Measurements from ENCODE around the gene NRXN2.

The NRXN2 gene

DNA sequence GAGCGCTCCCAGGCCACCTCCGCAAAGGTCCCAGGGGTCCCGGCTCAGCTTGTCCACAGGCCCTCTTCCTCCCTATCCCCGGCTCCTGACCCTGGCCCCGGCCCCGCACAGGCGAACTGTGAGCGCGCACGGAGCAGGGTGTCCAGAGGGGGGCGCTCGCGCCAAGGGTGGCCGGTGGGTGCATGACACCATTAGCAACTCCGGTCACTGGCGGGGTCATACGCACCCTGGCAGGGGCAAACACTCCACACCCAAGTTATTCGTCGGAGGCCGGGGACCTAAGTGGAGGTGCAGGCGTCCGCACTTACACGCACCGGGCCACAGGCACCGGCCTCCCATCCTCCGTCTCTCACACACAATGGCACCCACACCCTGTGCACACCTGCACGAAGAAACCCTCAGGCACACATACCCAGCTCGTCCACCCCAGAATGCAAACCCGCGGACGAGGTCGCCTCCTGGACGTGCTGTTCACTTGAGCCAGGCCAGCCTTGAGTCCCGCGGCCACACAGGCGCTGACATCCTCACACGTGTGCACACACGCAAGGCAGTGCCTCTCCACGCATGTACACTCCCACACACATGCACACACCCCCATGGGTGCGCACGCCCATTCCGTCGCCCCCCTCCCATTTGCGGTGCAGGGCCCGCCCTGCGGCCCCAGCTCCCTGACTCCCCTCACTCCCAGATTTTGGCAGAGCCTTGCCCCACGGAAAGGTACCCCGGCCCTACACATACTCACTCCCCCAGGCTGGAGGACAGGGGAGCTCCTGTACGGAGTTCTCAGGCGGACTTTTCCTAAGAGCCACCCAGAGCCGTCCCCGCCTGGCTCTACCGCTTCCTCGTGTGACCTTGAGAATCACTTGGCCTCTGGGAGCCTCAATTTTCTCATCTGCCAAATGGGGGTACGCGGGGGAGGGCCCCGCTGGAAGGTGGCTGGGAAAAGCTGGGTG lies 20.9 kb upstream of the NRXN2 start, which contains the start of gene RASGRP2:
Gene RASGRP2, minus strand, starts transcription at position 552 of the 953 bp plus-strand sequence. CDS start 1,276 bp downstream, outside the sequence.
- no peaks in the 10 kb centered on the region for H3K9me3 ChIP-seq (ENCODE audit: low read depth, low read length)
- no peaks in the 10 kb centered on the region for H3K36me3 ChIP-seq (ENCODE audit: insufficient read depth, low read length)
- no peak within 1 kb of the TSS for H3K27ac ChIP-seq
- DNase-seq (ENCODE audit: low read depth, low spot score) = no peak
- TF ChIP-seq EZH2 (IDR thresholded peaks at IDR 0.05) (no peak), FOXP2 (optimal IDR thresholded peaks at IDR 0.05; ENCODE audit: control extremely low read depth, extremely low read length, insufficient read depth) (no peak), POLR2AphosphoS5 (IDR thresholded peaks at IDR 0.05; ENCODE audit: borderline replicate concordance, low read depth, low read length) (no peak)
- H3K9ac ChIP-seq (ENCODE audit: insufficient read length) = peak within 1 kb of the TSS; percentile 61
- peak within 1 kb of the TSS; percentile 78 for H3K4me3 ChIP-seq

- H3K27ac ChIP-seq = no peak overlapping the region
- peak overlapping the region; percentile 22 for H3K9ac ChIP-seq (ENCODE audit: insufficient read length)
- no peaks in the 10 kb centered on the region for H3K9me3 ChIP-seq (ENCODE audit: low read depth, low read length)
- no peak for DNase-seq (ENCODE audit: low read depth, low spot score)
- TF ChIP-seq FOXP2 (optimal IDR thresholded peaks at IDR 0.05; ENCODE audit: control extremely low read depth, extremely low read length, insufficient read depth) (no peak), EZH2 (IDR thresholded peaks at IDR 0.05) (no peak), POLR2AphosphoS5 (IDR thresholded peaks at IDR 0.05; ENCODE audit: borderline replicate concordance, low read depth, low read length) (no peak)
- H3K4me3 ChIP-seq = peak overlapping the region; percentile 78
- H3K36me3 ChIP-seq (ENCODE audit: insufficient read depth, low read length) = no peaks in the 10 kb centered on the region
Measured at GRCh38 chr11:64742889-64743590, 20.0 kb upstream of the NRXN2 start.

- H3K27ac ChIP-seq = no peak overlapping the region
- DNase-seq (ENCODE audit: low read depth, low spot score) = no peak
- no peak overlapping the region for H3K9ac ChIP-seq (ENCODE audit: insufficient read length)
- no peaks in the 10 kb centered on the region for H3K9me3 ChIP-seq (ENCODE audit: low read depth, low read length)
- TF ChIP-seq FOXP2 (optimal IDR thresholded peaks at IDR 0.05; ENCODE audit: control extremely low read depth, extremely low read length, insufficient read depth) (no peak), POLR2AphosphoS5 (IDR thresholded peaks at IDR 0.05; ENCODE audit: borderline replicate concordance, low read depth, low read length) (no peak), EZH2 (IDR thresholded peaks at IDR 0.05) (no peak)
- H3K36me3 ChIP-seq (ENCODE audit: insufficient read depth, low read length) = no peaks in the 10 kb centered on the region
- peak overlapping the region; percentile 78 for H3K4me3 ChIP-seq
Measured at GRCh38 chr11:64742087-64742888, 19.3 kb upstream of the NRXN2 start.

DNA sequence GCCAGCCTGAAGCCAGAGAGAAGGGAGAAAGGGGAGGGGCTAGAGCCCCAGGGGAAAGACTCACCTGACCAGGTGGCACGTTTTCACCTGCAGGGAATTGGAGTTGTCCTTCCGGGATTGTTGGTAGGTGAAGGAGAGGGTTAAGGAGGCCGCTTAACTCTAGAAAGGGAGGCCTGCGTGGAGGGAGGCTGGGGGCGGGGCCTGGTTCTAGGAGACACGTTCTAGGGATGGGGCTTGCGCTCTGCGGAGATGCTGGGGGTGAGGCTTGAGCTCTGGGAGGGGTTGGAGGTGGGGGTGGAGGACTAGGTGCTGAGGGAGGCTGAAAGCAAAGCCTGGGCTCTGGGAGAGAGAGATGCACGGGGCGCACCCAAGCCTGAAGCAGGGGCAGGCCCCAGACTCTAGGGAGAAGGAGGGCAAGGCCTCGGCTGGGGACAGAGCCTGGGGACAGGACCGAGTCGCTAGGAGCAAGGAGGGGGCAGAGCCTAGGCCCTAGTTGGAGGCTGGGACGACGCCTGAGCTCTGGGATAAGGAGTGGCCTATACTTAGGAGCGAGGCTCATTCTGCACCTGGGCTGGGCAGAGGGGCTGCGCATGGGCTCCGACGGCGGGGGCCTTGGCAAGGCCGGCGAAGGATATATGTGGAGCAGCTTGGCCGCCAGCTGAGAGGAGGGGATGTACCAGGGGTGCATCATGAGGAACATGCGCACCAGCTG lies 18.5 kb upstream of the NRXN2 start:
- no peak for DNase-seq (ENCODE audit: low read depth, low spot score)
- TF ChIP-seq FOXP2 (optimal IDR thresholded peaks at IDR 0.05; ENCODE audit: control extremely low read depth, extremely low read length, insufficient read depth) (no peak), EZH2 (IDR thresholded peaks at IDR 0.05) (no peak), POLR2AphosphoS5 (IDR thresholded peaks at IDR 0.05; ENCODE audit: borderline replicate concordance, low read depth, low read length) (no peak)
- no peak overlapping the region for H3K4me3 ChIP-seq

DNA sequence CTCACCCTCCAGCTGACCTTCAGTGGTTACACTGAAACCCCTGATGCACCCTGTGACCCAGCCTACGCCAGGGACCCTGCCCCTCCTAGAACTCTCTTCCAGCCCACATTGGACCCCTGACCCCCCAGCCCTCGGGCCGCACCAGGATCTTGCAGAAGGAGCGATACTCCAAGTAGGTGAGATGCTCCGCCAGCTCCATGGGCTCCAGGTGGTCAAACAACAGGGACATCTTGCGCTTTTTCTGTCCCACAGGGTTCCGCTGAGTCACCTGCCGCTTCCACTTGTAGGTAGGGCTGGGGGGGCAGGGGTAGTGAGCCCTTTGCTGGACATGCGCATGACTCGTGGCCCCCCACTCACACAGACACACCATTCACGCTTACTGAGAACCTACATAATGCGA lies 16.9 kb upstream of the NRXN2 start:
- no peaks in the 10 kb centered on the region for H3K9me3 ChIP-seq (ENCODE audit: low read depth, low read length)
- H3K36me3 ChIP-seq (ENCODE audit: insufficient read depth, low read length) = no peaks in the 10 kb centered on the region
- H3K9ac ChIP-seq (ENCODE audit: insufficient read length) = no peak overlapping the region
- no peak for DNase-seq (ENCODE audit: low read depth, low spot score)
- no peak overlapping the region for H3K4me3 ChIP-seq
- no peak overlapping the region for H3K27ac ChIP-seq
- TF ChIP-seq EZH2 (IDR thresholded peaks at IDR 0.05) (no peak), POLR2AphosphoS5 (IDR thresholded peaks at IDR 0.05; ENCODE audit: borderline replicate concordance, low read depth, low read length) (no peak), FOXP2 (optimal IDR thresholded peaks at IDR 0.05; ENCODE audit: control extremely low read depth, extremely low read length, insufficient read depth) (no peak)

More for the DNA sequence above, 18.5 kb upstream of the NRXN2 start:
- Histone ChIP-seq H3K27ac (no peak overlapping the region), H3K9me3 (ENCODE audit: low read depth, low read length) (no peaks in the 10 kb centered on the region), H3K36me3 (ENCODE audit: insufficient read depth, low read length) (no peaks in the 10 kb centered on the region), H3K9ac (ENCODE audit: insufficient read length) (no peak overlapping the region)

- no peak overlapping the region for H3K27ac ChIP-seq
- no peak overlapping the region for H3K9ac ChIP-seq (ENCODE audit: insufficient read length)
- DNase-seq (ENCODE audit: low read depth, low spot score) = no peak
- H3K4me3 ChIP-seq = no peak overlapping the region
- no peaks in the 10 kb centered on the region for H3K9me3 ChIP-seq (ENCODE audit: low read depth, low read length)
- TF ChIP-seq EZH2 (IDR thresholded peaks at IDR 0.05) (no peak), FOXP2 (optimal IDR thresholded peaks at IDR 0.05; ENCODE audit: control extremely low read depth, extremely low read length, insufficient read depth) (no peak), POLR2AphosphoS5 (IDR thresholded peaks at IDR 0.05; ENCODE audit: borderline replicate concordance, low read depth, low read length) (no peak)
- H3K36me3 ChIP-seq (ENCODE audit: insufficient read depth, low read length) = no peaks in the 10 kb centered on the region
Measured at GRCh38 chr11:64736654-64737053, 13.7 kb upstream of the NRXN2 start.

DNA sequence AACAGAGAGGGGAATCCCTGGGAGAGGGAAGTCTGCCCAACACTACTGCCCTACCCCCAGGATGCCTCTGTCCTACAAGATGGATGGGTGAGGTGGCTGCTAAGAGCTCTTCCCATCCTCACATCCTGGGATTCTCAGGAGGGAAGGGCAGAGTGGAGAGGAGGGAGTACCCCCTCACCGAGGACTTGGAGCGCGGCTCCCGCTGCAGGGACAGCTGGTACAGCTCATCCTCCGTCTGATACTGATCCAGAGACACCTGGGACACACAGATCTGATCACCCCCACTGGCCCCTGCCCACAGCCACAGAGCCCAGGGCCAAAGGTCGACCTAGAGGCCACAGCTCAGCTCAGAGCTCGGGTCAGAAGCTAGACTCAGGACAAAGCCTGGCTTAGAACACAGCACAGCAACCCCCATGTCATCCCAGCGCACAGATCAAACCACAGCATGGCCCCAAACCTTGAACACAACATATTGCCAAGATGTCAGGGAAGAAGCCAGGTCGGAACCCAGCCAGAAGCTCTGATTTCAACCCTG lies 12.8 kb upstream of the NRXN2 start:
- no peak for TF ChIP-seq EZH2 (IDR thresholded peaks at IDR 0.05)
- no peak for TF ChIP-seq FOXP2 (optimal IDR thresholded peaks at IDR 0.05; ENCODE audit: control extremely low read depth, extremely low read length, insufficient read depth)
- TF ChIP-seq POLR2AphosphoS5 (IDR thresholded peaks at IDR 0.05; ENCODE audit: borderline replicate concordance, low read depth, low read length) = no peak
- Histone ChIP-seq H3K9ac (ENCODE audit: insufficient read length) (no peak overlapping the region), H3K27ac (no peak overlapping the region), H3K4me3 (no peak overlapping the region), H3K36me3 (ENCODE audit: insufficient read depth, low read length) (no peaks in the 10 kb centered on the region), H3K9me3 (ENCODE audit: low read depth, low read length) (no peaks in the 10 kb centered on the region)
- DNase-seq (ENCODE audit: low read depth, low spot score) = no peak
